GM19099 (cell line): ENCODE data around the gene RRBP1.

Experiments used
- POLR2A ChIP-seq: IDR thresholded peaks from 3 replicates; pipeline ENCODE4 v1.6.1; 2011; ENCODE audit warnings: low read depth; ENCODE audit not compliant: insufficient read length; ENCODE audit errors: extremely low read depth

The RRBP1 gene

DNA sequence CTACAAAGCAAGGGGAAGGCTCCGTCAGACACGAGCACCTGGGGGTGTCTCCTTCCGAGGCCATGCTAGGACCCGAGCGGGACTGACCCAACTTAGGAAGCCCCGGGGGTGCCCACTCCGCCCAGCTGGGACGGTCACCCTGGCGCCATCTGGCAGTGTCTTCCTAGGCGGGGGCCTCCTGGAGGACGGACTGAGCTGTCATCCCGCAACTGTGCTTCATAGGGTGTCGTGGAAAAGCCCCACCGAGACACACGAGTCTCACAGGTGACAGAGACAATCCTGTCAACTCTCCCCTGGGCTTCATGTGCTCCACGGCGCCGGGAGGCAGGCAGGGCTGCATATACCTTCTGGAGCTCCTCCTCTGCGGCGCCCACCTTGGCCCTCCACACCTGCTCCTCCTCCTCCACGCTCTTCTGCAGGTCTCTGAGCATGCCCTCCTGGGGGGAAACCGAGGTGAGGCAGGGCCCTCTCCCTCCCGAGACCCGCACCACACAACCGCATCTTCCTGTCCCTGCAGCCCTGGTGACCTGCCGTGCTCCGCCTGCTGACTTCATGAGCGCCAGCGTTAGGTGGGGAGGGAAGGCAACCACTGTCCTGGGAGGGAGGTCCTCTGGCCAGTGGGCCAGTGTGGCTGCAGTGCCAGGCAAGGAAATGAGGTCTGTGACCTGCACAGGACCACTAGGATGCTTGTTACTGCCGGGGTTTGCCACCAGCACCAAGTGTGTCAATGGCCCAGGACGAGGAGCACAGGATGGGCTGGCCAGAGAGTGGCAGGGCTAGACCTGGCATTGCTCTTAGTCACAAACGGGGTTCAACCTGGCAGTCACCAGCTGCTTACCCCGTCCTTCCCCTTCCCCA, 61.4 kb downstream of the RRBP1 start:
- TF ChIP-seq POLR2A, result no peak

DNA sequence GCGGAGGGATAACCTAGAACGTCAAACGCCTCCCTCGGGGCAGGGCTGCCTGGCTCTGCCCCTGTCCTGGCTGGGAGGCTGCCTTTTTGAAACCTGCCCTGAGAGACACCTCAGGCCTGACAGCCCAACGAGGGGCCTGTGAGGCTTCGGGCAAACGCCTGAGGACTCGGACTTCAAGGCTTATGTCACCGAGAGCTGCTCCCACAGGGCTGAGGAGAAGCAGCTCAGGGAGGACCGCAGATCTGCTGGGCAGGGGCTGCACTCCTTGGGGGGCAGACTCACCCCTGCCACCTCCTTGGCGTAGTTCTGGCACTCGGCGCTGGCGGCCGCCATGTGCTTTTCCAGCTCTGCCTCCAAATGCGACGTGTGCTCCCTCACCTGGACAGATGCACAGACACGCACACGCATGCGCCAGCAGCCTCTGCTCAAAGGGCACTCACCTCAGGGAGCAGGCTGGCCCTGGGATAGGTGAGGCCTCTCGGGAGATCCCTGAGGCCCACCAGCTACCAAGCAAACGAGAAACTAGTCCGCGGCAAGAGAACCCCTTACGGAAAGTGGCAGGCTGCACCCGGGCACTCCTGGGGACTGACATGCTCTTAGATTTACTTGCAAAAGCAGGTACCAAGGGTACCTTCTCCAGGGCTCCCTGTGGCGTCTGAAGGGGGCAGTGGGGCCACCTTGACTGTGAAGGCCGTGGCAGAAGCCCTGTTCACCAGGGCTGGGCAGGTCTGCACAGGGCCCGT, 62.5 kb downstream of the RRBP1 start:
- TF ChIP-seq POLR2A, result no peak

DNA sequence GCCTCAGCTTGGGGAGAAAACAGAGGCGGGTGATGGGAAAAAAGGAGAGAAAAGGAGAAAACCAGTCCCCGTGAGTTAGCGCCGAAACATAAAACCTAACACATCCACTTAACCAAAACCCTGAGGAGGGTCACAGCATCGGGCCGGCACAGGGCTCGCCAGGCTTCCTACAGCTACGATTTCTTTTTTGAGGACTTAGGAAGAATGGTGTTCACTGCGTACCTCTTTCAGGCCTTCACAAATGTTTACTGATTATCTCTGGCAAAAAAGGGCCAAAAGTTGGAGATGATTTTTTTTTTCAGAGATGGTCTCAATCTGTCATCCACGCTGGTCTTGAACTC, 63.4 kb downstream of the RRBP1 start:
- no peak for TF ChIP-seq POLR2A

DNA sequence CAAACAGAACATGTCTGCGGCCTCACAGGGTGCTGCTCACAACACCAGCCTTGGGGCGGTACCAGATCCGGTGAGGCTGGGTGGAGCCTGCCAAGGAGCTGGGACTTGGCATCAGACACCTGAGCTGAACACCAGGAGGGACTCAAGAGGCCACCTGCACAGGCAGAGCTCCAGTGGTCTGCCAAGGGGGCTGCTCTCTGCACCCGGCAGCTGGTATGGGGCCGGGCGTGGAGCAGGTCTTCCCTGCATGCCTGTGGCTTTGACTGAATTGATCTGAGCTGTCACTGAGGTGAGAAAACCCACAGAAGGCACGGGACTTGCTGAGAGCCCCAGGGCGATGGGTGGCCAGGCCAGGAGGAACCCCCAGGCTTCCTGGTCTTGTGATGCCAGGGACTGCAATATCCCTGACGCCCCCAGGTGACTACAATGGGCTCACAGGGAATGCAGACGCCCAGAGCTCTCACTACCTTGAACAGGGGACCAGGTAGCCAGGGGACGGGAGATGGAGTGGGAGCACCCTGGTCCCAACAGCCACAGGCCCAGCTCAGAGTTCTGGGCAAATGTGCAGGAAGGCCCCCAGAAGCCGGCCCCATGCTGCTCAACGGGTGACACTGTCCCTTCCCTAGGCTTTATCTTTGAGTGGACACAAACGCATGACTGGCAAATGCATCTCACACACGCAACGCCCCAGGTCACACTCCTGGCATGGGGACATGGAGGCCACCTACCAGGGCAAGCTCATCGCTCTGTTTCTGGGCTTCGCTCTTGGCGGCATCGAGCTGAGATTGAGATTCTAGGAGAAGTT, 64.0 kb downstream of the RRBP1 start:
- no peak for TF ChIP-seq POLR2A

DNA sequence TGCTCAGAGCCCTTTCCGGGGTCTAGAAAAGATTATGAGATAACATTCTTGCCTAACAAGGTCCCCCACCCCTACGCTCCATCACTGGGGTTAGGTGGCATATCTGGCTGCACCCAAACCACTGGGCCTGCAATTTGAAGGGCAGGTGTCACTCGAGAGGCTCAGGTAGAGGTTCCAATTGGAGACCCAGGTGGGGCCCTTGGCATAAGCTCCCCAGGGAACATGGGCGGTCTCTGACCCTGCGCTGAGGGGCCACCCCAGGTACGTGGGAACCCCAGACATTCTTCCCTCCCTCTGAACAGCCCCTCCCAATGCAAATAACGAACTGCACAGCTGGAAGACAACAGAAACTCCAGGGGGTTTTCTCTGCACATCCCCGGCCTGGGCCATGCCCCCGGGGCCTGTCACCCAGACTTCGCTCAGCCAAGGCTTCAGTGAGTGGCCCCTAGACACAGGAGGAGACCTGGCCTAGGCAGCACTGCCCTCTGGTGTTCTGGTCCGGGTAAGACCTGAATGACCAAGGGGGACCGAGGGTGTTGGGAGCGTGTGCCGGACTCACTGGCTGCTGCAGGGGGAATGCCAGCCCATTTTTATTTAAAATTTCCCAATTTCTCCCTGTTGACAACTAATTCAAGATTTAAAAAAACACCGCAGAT, 64.7 kb downstream of the RRBP1 start:
- no peak for TF ChIP-seq POLR2A

DNA sequence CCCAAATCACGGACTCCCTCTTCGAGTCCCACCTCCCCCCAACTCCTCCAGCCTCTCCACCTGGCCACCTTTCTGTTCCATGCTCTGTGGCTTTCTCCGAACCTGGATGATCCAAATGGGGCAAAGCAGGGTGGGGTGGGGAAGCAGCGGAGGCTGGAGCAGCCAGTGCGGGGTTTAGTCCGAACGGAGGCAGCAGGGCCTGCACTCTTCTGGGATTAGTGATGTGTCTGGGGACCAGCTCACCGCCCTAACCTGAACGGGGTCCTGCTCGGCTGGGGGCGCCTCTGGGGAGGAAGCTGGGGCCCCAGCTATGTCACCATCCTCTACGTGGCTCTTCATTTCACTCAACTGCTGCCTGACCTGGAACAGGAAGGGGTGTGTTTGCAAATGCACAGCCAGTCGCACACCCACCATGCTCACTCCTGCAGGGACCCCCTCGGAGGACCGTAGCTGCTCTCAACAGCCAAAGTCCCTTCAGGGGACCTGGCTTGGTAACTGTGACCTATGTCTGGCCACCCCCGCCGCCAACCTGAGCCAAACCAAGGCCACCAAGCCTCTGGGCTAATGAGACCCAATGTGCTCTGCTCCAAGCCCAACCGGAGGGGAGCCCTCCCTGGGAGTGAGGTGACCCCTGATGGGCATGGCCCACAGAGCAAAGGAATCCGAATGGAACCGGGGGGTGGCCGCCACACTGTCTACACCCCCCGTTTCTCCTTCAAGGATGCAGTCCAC, 65.4 kb downstream of the RRBP1 start:
- TF ChIP-seq POLR2A, result no peak

DNA sequence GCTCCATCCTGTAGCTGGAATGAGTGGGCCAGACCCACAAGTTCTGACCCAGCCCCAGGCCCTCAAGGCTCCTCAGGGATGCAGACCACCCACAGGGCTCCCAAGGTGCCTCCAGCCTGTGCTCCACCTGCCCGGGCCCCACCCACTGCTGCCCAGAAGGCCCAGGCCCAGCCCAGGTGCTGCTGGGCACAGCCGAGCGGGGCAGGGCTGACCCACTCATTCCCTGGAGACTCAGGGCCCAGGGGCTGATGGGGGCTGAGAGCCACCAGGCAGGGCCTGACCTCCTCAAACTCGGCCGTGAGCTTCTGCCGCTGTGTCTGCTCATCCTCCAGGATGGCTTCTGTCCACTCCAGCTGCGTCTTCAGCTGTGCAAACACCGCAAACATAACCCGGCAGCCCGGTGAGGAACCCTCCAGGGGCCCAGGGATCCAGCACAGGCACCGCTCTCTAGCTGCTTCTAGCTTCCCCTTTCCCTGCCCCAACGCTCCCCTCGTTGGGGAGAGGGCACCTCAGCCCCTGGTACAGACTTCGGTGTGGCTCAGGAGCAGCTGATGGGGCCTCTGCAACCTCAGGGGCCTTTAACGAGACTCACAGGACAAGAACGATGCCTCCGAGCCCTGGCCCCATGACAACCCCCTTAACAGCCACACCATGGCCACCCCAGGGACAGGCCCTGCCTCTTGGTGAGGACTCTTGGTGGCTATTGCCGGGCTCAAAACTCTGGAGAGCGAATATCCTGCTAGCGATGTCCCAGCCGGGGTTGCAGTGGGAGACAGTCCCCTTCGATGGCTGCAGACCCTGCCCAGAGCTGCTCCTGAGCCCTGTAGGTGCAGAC, 66.2 kb downstream of the RRBP1 start:
- no peak for TF ChIP-seq POLR2A

DNA sequence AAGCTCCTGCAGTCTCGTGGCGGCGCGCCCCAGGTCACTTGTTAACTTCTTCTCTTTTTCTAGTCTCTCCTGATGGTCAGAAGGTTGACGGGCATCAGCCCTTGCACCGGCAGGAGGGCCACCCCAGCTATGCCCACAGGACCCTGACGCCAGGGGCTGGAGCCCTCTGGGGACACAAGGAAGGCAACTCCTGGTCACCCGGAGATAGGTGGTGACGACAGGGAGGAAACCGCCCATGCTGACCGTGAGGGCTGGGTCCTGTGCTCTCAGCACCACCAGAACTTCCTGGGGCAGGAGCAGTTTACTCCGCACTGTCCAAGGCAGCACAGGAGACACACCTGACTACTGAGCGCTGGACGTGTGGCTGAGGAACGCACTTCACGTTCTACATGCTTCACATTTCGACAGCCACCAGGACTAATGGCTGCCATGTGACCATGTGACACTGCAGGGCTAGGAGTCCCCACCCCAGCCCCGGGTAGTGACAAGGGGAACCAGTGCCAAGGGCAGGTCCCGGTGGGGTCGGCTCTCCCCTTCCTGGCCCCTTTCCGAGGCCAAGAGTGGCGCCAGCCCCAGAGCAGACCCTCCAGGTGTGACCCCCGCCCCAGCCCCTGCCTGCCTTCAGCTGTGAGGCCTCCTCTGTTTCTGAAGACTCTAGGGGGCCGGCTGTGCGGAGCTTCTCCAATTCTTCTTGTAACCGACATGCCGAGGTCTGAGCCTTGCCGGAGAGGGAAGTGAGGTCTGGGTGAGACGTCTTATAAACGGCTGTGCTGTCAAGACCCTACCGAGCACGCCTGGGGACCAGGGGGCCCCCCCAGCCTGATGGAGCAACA, 67.0 kb downstream of the RRBP1 start:
- no peak for TF ChIP-seq POLR2A

DNA sequence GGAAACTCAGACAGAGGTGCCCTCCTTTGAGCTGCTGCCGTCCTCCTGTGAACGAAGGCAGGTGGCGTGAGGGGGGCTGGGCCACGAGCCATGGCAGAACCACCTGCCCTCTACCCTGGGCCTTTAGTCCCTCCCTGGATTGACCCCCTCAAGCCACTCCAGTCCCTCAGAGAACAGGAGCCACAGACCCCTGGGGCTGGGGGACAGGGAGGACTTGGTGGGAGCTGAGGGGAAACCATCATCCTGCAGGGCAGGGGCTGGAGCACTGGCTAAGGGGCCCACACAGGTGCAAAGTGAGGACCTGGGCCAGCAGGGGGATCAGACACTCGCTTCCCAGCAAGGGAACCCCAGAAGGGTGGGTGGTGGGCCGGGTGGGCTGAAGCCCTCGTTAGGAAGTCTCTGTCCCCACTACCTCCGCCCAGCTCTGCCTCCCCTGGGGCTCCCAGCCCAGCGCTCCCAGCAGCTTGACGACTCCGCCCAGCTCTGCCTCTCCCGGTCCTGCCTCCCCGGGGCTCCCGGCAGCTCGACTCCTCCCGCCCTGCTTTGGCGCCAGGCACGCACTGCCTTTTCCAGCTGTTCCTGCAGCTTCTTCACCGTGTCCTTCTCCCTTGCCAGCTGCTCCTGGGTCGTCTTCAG, 67.7 kb downstream of the RRBP1 start:
- TF ChIP-seq POLR2A, result no peak

DNA sequence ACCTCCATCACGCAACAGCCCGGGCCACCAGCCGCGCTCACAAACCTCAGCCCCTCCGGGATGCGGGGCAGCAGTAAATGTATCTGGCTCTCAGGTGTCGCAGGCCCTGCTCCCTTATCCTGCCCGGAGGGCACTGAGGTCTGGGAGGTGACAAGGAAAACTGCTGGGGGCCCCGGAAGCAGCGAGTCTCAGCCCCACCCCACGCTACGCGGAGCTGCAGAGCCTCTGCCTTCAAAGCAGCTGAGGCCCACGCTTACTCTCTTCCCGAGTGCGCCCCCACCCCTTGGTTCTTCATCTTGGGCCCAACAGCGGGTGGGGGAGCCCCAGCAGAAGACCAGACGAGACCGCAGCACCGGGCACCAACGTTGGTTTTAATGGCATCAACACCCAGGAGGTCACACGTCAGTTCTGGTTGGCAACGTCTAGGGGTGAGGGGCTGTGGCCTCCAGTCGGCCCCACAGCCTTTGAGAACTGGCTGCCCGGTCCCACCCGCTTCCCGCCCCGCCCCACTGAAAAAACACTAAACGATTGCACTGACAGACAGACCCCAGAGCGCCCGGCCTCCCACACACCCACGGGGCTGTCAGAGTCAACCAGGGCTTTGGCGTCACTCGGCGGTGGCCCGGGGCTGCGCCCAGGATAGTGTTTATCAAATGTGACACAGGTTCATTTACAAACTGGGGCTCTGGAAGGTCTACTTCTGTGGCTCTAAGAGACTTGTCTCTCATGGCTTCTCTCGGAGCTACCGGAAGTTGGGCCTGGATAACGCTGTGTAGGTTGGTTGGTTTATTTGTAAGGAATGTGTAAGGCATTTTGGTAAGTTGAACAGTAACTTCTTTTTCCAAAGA, 68.5 kb downstream of the RRBP1 start:
- TF ChIP-seq POLR2A, result no peak

DNA sequence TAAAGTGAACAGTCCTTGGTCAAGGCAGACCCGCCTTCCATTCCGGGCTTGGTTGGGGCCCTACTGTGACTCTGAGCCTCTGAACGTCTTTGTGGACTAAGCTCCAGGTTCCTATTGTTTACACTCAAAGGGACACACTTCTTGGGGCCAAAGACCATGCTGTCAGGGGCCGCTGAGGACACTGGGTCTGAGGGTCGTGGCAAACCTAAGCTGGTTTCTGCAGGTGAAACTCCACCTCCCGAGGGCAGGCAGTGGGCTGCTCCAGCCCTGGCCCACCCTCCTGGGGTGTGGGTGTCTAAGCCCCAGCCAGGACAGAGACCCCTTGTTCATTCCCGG, 69.1 kb downstream of the RRBP1 start:
- TF ChIP-seq POLR2A, result no peak
